ENCODE results near the gene PLA1A.
"Not testable (repeated sequence)": the region's sequence is repeated elsewhere in the genome, so short reads cannot be mapped to it uniquely, and the experiment has no call there.

Gene PLA1A

DNA sequence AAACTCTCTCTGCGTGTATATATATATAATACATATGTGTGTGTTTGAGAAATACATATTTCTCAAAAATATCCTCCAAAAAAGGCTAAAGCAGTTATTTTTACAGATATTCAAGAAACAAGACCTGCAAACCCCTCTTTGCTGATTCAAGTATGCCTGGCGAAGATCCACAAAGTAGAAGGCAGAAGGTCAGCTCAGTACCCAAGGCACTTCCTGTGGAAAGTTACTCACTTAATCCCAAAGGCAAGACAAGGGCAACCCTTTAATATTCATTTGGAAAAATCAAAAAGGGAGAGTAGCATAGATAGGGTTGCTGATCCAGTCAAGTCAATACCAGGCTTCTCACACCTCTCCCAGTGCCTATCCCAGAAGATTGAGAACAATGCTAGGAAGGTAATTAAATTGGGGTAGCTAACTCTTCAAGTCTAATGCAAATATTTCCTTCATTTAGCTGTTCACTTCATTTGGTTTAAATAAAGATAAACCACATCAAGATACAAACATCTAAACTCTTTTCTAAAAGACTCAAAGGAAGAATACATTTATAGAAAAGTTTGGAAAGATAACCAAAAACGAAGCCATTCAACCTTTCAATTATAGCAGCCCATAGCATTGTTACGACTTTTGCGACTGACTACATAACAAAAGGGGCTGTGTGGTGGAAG lies 72.4 kb downstream of the PLA1A start:
- DNase-seq = no peak

- DNase-seq = no peak
Measured at GRCh38 chr3:119672776-119673175, 75.1 kb downstream of the PLA1A start.

DNA sequence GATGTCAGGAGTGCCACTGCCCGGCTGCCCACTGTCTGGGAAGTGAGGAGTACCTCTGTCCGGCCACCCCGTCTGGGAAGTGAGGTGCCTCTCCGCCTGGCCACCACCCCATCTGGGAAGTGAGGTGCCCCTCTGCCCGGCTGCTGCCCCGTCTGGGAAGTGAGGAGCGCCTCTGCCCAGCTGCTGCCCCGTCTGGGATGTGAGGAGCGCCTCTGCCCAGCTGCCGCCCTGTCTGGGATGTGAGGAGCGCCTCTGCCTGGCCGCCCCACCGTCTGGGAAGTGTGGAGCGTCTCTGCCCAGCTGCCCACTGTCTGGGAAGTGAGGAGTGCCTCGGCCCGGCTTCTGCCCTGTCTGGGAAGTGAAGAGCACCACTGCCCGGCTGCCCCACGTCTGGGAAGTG lies 76.2 kb downstream of the PLA1A start:
- no peak for DNase-seq

DNA sequence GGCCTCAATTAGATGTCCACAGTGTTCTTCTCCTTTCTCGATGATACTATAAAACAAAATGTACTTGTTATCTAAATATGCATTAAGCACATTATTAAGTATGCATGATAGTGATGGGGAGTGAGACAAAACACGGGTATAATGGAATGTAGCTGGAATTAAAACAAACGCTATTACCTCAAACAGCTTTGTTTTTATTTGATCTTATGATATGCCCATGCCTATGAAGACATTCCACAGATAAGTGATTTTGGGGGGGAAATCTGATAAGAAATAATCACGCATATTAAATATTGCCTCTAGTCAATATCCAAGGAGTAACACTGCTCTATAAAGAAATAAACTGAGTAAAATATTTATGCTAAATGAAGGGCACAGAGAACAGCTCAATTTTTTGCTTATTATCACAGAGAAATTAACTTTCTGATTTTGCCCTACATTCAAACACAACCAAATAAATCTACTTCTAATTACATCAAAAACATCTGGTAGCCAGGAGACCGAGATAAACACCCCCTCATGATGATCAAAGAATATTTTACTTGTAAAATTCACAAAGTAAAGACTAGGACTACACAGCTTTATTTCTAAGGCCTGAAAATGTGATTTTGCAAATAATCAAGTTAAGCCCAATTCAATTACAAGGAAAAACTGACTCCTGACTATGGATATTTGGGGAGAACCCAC lies 77.6 kb downstream of the PLA1A start:
- DNase-seq = no peak

DNA sequence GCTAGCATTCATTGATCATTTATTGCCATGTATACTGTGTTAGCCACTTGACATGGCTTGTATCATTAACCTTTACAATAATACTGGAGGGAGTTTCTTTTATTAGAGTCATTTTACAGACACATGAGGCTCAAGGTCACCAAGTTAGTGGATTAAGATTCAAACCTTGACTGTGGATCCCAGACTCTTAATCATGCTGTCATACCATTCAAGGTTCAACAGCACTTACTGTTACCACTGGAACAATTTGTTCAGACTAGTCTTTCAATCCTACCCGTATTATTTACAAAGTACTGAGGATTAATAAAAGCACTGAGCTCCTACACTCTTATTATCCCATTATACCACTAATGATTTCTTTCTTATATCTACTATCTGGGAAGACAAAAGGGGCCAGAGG lies 78.3 kb downstream of the PLA1A start:
- no peak for DNase-seq

- peak; percentile 99 for DNase-seq
Measured at GRCh38 chr3:119676771-119677640, 79.3 kb downstream of the PLA1A start, which contains the start of gene COX17. TSS of gene COX17 (minus strand) at chr3:119677406. CDS start at chr3:119677310, 96 bp downstream.

GRCh38 chr3:119677641-119677934 lies 79.9 kb downstream of the PLA1A start:
- no peak for DNase-seq

DNA sequence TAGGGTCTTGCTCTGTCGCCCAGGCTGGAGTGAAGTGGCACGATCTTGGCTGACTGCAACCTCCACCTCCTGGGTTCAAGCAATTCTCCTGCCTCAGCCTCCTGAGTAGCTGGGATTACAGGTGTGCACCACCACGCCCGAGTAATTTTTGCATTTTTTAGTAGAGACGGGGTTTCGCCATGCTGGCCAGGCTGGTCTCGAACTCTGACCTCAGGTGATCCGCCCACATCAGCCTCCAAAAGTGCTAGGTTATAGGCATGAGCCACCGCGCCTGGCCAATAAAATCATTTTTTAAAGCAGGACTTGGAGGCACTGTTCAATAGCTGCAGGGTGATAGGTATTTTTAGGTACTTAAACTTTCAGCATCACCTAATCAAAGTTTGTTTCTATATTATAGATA lies 80.5 kb downstream of the PLA1A start:
- DNase-seq = not testable (repeated sequence)

Data from CD4-positive, alpha-beta T cell treated with Interleukin-15 for 1 hour (primary cell).